GM18868 (cell line): Measurements from ENCODE around the gene ARL4C.

Source experiments
- ATAC-seq: cut with Tn5 transposase; IDR thresholded peaks from one replicate; pipeline ENCODE4 v1.9.1; 2021; ENCODE audit warnings: mild to moderate bottlenecking, moderate library complexity; ENCODE audit not compliant: unreplicated experiment

Gene ARL4C, protein sequence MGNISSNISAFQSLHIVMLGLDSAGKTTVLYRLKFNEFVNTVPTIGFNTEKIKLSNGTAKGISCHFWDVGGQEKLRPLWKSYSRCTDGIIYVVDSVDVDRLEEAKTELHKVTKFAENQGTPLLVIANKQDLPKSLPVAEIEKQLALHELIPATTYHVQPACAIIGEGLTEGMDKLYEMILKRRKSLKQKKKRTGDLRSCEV

DNA sequence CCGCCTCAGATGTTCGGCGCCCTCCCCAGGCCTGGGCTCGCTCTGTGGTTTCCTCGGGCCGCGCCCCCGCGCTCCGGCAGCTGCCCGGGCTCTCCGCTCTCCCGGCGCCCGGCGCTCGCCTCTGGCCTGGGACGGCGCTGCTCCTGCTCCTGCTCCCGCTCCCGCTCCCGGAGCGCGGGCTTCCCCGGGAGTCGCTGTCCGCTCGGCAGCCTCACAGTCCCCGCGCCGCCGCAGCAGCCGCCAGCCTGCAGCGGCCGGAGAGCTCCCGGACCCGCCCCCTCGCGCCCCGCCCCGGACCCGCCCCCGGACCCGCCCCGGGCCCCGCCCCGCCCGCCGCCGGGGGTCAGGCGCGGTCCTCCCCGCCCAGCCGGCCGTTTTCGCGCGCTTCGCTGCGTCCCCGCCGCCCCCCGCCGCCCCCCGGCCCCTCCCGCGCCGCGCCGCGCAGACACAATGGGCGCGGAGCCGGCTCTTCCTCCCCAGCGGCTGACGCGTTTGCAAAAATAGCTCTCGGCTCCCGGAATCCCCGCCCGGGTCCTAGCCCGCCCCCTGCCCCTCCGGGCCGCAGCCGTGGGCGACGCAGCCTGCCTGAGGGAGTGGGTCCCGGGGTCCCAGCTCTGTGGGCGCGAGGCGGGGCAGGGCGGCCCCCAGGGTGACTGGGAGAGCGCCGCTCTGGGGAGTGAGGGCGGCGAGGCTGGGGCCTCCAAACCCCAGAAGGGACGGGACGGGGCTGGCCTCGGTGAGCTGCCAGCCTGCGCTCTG lies at the start of gene ARL4C:
Gene ARL4C, minus strand, starts transcription at position 247 of the 759 bp plus-strand sequence. CDS start 495 bp downstream, outside the sequence.
- peak; percentile 51 for ATAC-seq

DNA sequence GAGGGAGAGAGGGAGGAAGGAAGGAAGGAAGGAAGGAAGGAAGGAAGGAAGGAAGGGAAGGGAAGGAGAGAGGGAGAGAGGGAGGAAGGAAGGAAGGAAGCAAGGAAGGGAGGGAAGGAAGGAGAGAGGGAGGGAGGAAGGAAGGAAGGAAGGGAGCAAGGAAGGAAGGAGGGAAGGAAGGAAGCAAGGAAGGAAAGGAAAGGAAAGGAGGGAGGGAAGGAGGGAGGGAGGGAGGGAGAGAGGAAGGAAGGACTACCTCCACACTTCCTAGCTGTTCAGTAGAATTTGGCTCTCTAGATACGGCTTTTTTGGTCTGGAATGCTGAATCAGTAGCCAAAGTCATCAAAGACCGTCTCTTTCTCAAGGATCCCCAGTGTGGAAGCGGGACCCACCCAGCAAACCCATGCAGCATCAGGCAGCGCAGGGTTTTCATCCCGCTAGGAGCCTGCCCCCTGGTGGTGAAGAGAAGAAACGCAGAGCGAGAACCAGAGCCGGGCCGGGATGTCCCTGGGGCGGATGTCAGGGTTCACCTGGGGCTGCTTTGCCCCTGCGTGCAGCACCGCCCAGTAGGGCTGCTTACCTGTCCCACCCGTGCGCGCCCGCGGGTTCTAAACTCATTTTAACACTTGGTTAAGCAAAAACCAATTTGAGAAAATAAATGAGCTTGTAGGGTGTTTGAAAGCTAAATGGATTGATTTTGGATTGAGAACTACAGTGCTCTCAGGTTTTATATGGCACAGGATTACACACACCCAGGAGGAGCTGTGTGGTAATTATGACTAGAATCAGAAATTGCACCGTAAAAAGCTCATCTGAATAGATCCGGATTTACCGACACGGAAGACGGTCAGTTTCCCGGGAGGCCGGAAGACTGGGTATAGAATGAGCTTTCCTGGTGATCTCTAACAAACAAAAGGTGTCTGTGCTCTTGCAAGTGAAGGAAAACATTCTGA lies 48.1 kb upstream of the ARL4C start:
- peak; percentile 80 for ATAC-seq

- no peak for ATAC-seq
Measured at GRCh38 chr2:234542742-234543141, 45.9 kb upstream of the ARL4C start.

DNA sequence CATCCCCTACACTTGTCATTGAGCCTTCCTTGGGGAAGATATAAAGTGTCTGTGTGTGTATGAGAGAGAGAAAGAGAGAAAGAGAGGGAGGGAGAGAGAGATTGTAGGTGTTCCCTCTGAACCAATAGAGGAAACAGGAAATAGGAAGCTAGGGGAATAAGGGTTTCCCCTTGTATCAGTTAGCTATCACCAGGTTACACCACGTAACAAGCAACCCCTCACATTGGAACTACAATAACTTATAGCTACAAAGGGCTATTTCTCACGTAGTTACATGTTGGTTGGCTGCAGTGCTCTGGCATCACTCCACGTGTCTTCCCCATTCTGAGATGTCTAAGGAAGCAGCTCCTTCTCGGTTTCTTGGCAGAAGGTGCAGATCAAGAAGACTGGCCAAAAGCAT lies 41.0 kb upstream of the ARL4C start:
- no peak for ATAC-seq

DNA sequence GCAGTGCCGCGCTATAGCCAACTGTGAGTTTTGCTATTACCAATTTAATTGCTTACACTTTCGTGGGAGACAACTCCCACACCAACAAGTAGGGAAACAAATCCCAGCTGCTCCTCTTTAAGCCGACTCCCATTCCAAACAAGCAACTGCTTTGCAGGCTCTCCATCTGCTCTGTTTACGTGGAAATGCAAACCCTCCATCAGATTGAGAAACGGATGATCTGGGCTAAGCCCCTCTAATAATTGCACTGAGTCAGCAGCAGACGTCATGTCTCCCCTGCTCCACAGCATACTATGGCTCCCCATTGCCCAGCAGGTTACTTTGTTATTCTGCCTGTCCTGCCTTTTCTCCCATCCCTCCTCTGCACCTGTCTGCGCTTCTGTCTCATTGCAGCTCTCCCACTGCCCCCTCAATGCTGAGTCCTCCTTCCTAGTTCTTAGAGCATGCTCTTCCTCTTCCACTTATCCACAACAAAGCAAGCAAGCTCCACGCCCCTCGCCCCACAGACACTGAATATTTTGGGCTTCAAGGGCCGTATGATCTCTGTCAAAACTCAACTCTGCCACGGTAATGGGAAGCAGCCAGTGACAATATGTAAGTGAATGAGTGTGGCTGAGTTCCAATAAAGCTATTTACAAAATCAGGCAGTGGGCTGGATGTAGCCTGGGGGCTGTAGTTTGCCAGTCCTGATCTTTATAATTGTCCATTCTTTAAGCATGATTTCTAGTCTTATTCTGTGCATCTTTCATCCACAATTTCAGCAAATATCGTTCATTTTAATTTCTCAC lies 39.5 kb upstream of the ARL4C start:
- no peak for ATAC-seq

DNA sequence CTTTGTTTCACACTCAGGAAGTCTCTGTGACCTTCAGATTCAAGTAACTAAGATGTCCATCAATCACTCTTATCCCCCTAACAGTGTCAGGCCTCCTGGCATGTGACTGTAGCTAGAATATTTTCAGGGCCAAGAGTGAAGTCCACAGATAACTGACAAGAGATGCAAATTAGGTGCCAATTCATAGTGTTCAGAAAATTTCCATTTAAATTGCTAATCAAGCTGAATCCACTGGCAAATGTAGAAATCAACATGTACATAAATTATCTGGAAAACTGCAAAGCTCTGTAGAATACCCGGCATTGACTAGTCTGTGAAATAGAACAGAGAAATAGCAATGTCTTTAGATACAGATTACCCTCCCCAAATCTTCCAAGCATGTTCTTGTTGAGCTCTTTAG lies 38.6 kb upstream of the ARL4C start:
- ATAC-seq, result no peak

DNA sequence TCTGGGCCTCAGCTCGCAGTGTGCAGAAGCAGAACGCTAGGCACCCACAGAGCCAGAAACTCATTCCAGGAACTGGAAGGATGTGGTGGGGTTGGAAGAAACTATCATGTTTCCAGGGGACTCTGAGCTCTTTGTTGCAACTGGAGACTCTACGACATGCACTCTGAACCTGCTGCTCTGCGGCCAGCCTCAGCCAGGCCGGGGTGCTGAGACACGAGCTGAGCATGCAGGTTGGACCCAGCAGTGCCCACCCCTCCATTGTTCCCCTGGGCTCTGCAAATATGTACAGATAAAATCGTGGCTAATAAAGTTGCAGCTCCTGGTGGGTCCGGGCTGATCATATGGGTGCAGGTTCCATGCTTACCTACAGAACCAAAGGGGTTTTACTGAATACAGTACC lies 37.6 kb upstream of the ARL4C start:
- ATAC-seq, result no peak

GRCh38 chr2:234533626-234534025 lies 36.7 kb upstream of the ARL4C start:
- ATAC-seq, result no peak

- no peak for ATAC-seq
Measured at GRCh38 chr2:234528410-234529148, 31.7 kb upstream of the ARL4C start.

DNA sequence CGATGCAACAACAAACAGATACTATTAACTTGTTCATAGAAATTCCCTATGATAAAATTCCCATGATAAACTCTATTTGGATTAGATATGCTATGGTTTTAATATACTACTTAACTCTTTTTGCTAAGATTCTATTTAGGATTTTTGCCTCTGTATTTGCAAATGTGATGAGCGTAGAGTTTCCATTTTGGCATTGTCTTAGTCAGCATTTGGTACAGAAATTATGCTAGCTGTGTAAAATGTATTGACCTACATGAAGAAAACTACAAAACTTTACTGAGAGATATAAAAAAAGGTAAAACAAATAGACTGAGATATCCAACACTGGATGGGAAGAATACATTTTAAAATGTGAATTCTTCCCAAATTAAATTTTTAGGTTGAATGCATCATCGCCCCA lies 29.8 kb upstream of the ARL4C start:
- no peak for ATAC-seq

DNA sequence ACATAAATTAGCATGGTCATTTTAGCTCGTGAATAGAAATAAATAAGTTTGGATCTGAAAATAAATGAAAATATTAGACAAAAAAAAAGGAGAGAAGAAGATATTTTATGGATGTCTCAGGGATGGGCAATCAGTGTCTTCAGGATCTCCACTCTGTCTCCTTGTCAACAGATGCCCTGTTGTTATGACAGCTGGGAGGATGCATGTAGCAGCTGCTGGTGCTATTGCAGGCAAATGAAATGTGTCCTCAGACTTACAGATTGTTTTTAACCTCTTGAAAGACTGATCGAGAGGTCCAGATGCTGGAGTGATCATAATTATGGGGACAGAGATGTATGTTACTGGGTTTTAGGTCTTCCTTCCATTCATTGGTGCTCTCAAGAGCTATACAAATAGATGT lies 24.7 kb upstream of the ARL4C start:
- no peak for ATAC-seq

- no peak for ATAC-seq
Measured at GRCh38 chr2:234518986-234519642, 22.2 kb upstream of the ARL4C start.

- ATAC-seq, result no peak
Measured at GRCh38 chr2:234517971-234518370, 21.1 kb upstream of the ARL4C start.

DNA sequence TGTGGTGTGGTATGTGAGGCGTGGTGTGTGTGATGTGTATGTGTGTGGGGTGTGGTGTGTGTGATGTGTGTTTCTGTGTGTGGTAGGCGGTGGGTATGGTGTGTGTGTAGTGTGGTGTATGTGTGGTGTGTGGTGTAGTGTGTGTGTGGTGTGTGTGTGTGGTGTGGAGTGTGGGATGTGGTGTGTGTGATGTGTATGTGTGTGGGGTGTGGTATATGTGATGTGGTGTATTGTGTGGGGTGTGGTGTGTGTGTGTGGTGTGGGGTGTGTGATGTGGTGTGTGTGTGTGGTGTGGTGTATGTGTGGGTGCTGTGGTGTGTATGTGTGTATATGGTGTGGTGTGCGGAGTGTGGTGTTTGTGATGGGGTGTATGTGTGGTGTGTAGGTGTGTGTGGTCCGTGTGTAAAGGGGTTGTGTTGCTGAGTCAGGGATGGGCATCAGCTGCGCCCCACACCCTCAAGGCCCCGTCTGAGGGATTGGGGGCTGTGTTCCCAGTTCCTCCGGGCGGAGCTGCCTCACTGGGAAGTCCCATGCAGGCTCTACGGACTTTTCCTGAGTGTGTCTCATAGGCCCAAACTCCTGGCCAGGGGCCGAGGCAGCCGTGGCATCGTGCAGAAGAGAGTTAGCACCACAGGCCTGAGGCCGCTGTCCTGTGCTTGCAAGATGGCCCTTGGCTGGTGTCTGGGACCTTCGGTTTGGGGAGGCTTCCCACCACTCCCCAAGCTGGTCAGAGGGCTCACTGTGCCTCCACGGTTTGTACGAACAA lies 18.2 kb upstream of the ARL4C start:
- no peak for ATAC-seq

- ATAC-seq, result no peak
Measured at GRCh38 chr2:234514099-234514498, 17.2 kb upstream of the ARL4C start.

DNA sequence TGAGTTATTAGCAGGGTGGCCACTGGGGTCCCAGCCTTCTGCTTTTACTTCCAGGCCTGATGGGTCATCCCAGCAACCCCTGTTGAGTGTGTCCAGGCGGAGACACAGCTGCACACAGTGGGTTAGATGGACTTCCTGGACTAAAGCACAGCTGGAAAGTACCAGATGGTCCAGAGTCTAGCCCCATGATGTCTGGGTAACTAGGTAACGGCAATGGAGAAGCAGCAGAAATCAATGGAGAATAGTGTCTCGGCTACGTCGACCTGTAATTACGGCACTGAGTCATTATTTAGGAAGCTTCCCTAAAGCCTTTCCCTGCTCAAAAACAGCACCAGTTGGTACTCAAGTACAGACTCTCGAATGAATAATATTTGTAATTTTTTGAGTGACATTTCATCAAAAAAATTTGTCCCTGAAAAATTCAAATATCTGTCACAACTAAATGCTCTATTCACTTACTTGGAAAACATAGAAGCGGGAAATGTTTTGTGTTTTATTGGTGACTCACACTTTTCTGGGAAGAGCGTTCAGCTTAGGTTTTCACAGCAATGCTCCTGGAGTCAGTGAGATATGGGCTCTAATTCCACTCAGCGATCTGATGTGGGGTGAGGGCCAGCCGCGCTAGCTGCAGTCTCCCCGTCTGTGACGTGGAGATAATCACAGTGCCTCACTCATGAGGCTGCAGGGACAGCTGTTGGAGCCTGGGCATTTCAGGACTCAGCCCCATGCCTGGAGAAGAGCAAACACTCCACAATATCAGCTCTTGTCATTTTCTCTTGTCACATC lies 16.2 kb upstream of the ARL4C start:
- no peak for ATAC-seq

GRCh38 chr2:234502919-234503285 lies 6.0 kb upstream of the ARL4C start:
- ATAC-seq, result no peak

- no peak for ATAC-seq
Measured at GRCh38 chr2:234502285-234502918, 5.5 kb upstream of the ARL4C start.
